Cardiac muscle cell (in vitro differentiated cells and primary cell): ENCODE results near the gene MRE11. TPM values are rescaled to one million over a fixed set of nuclear protein-coding genes. Genes with fewer than 3 reads are reported as not detected.

Experiments used
- DNase-seq, 2 donors: peaks; one replicate each; pipeline versions ENCODE4 v3.0.0 to v3.0.0-alpha.2; 2010 to 2017; ENCODE audit warnings: low read depth in 1 of 2, low spot score in 1 of 2
- H3K27ac ChIP-seq: fragments of 200-600 bp; sonication (generic); 2 replicates; pipeline ENCODE4 v1.5.1; 2016
- H3K27me3 ChIP-seq: fragments of 200-600 bp; sonication (generic); 2 replicates; pipeline ENCODE4 v1.6.0; 2016; ENCODE audit warnings: control low read depth
- H3K36me3 ChIP-seq: fragments of 200-600 bp; sonication (generic); 2 replicates; pipeline ENCODE4 v1.5.1; 2016; ENCODE audit warnings: control low read depth
- H3K4me1 ChIP-seq: fragments of 200-600 bp; sonication (generic); 2 replicates; pipeline ENCODE4 v1.8.1; 2017; ENCODE audit warnings: low read depth, mild to moderate bottlenecking, mixed run types
- H3K4me3 ChIP-seq: fragments of 200-600 bp; sonication (generic); 2 replicates; pipeline ENCODE4 v1.5.1; 2016; ENCODE audit warnings: mild to moderate bottlenecking
- H3K9me3 ChIP-seq: fragments of 200-600 bp; sonication (generic); 2 replicates; pipeline ENCODE4 v1.5.1; 2017; ENCODE audit warnings: low read depth, mild to moderate bottlenecking, control low read depth
- CTCF ChIP-seq: IDR thresholded peaks from 2 replicates; pipeline ENCODE4 v1.5.1; 2012; ENCODE audit warnings: low read depth, mild to moderate bottlenecking, low read length
- polyA plus RNA-seq: library from polyadenylated mRNA; unstranded; fragments of >200 nt; fragmentation: Nextera tagmentation; extraction: Ambion mirVana; gene quantifications from 2 replicates; pipeline ENCODE4 v1.2.1, GENCODE V29; 2016
- total RNA-seq: library from RNA; depleted of rRNA; stranded (reverse); fragments of >200 nt; gene quantifications from 2 replicates; pipeline ENCODE4 v1.2.3, GENCODE V29; 2016

MRE11 gene
- total and polyA plus RNA-seq, 2 experiments from 2014 or later: 7.0 to 11.4 TPM

- no peak for TF ChIP-seq CTCF
- Histone ChIP-seq H3K4me1 (no peaks in the 10 kb centered on the region), H3K27ac (no peak overlapping the region), H3K27me3 (no peaks in the 10 kb centered on the region), H3K36me3 (peaks cover 4% of the 10 kb centered on the region), H3K9me3 (no peaks in the 10 kb centered on the region), H3K4me3 (no peak overlapping the region)
- peak in 1 of 2 donors; percentile 33 for DNase-seq
These were observed 20.5 kb downstream of the MRE11 start for GRCh38 chr11:94472916-94473799.

- Histone ChIP-seq H3K4me3 (no peak overlapping the region), H3K36me3 (peaks cover 4% of the 10 kb centered on the region), H3K4me1 (no peaks in the 10 kb centered on the region), H3K27me3 (no peaks in the 10 kb centered on the region), H3K27ac (no peak overlapping the region), H3K9me3 (no peaks in the 10 kb centered on the region)
- no peak for DNase-seq
- TF ChIP-seq CTCF: no peak
These were observed 24.2 kb downstream of the MRE11 start for GRCh38 chr11:94469416-94469815.

- Histone ChIP-seq H3K27me3 (no peaks in the 10 kb centered on the region), H3K36me3 (peaks cover 13% of the 10 kb centered on the region), H3K27ac (no peak overlapping the region), H3K4me3 (no peak overlapping the region), H3K9me3 (no peaks in the 10 kb centered on the region), H3K4me1 (no peaks in the 10 kb centered on the region)
- no peak for TF ChIP-seq CTCF
- DNase-seq: no peak
These were observed 34.1 kb downstream of the MRE11 start for GRCh38 chr11:94459576-94459975.

GRCh38 chr11:94457118-94458029 is 36.3 kb downstream of the MRE11 start:
- Histone ChIP-seq H3K9me3 (no peaks in the 10 kb centered on the region), H3K27ac (no peak overlapping the region), H3K4me3 (no peak overlapping the region), H3K4me1 (no peaks in the 10 kb centered on the region), H3K36me3 (peaks cover 13% of the 10 kb centered on the region), H3K27me3 (no peaks in the 10 kb centered on the region)
- TF ChIP-seq CTCF: no peak
- DNase-seq: no peak

GRCh38 chr11:94455861-94456260 is 37.8 kb downstream of the MRE11 start:
- Histone ChIP-seq H3K27ac (no peak overlapping the region), H3K36me3 (peaks cover 13% of the 10 kb centered on the region), H3K4me1 (no peaks in the 10 kb centered on the region), H3K4me3 (no peak overlapping the region), H3K27me3 (no peaks in the 10 kb centered on the region), H3K9me3 (no peaks in the 10 kb centered on the region)
- no peak for TF ChIP-seq CTCF
- no peak for DNase-seq
